HepG2 (cell line): ENCODE measurements around the gene TRAPPC1. TPM values are rescaled to one million over a fixed set of nuclear protein-coding genes. Genes with fewer than 3 reads are reported as not detected.
A peak's percentile ranks its signal among the peaks of the same experiment; 100 is the strongest.

Source experiments
- ATAC-seq: fragments of 200-7000 bp; cut with Tn5 transposase; 3 replicates; pipeline ENCODE4 v1.9.1; 2020; ENCODE audit warnings: mild to moderate bottlenecking, moderate library complexity
- BruUV-seq: library from RNA; stranded (reverse); fragments of 400-500 nt; replicated peaks from 2 replicates; lab custom pipeline; 2021; lab: Mats Ljungman, UMichigan
- CTCF ChIA-PET: fragments of 300-600 bp; formaldehyde crosslinking; extraction: SDS; loops from one replicate; lab custom pipeline; 2021; ENCODE audit warnings: low total read pairs, inconsistent platforms, low intra/inter-chr PET ratio; lab: Yijun Ruan, JAX
- POLR2A ChIA-PET: fragments of 350-600 bp; sonication (Branson Sonifier 250); formaldehyde crosslinking; loops from one replicate; lab custom pipeline; 2020; ENCODE audit warnings: antibody characterized with exemption, inconsistent platforms; lab: Yijun Ruan, JAX
- DNase-seq: peaks from one replicate; pipeline ENCODE4 v3.0.0-alpha.2; 2015; ENCODE audit warnings: low spot score
- FAIRE-seq: peaks from 3 replicates; lab custom pipeline; 2011; peaks lifted over from hg19 to GRCh38; lab: Jason Lieb, UNC
- H2AFZ ChIP-seq: one replicate; pipeline ENCODE4 v1.6.1; 2011; ENCODE audit warnings: low read length, inconsistent platforms
- H3K27ac ChIP-seq: fragments of 300-600 bp; 3 replicates; pipeline ENCODE4 v1.8.0; 2011; ENCODE audit warnings: mixed run types, mild to moderate bottlenecking, mixed read lengths, low read length, inconsistent platforms; ENCODE audit not compliant: insufficient read depth; ENCODE audit errors: extremely low read length
- H3K27me3 ChIP-seq, 2 experiments: fragments of 200-600 bp in 1 of 2; 2 replicates in 1 of 2; 3 replicates in 1 of 2; pipeline versions ENCODE4 v1.6.0 to v1.8.0; 2011; ENCODE audit warnings: low read length in 2 of 2, mild to moderate bottlenecking in 2 of 2, moderate library complexity in 2 of 2, inconsistent platforms in 1 of 2; ENCODE audit not compliant: insufficient read depth in 2 of 2, control insufficient read depth in 1 of 2
- H3K36me3 ChIP-seq, 2 experiments: fragments of 200-600 bp in 1 of 2; replicated peaks in 1 of 2; 2 replicates in 1 of 2; 3 replicates in 1 of 2; pipeline versions ENCODE4 v1.5.1 to v1.8.0; 2011; ENCODE audit warnings: low read length in 2 of 2, inconsistent platforms in 1 of 2; ENCODE audit not compliant: insufficient read depth in 2 of 2, control insufficient read depth in 1 of 2
- H3K4me1 ChIP-seq: 2 replicates; pipeline ENCODE4 v1.5.1; 2012; ENCODE audit warnings: low read length, inconsistent platforms; ENCODE audit not compliant: insufficient read depth
- H3K4me2 ChIP-seq: 2 replicates; pipeline ENCODE4 v1.6.0; 2011; ENCODE audit warnings: low read depth, low read length, inconsistent platforms
- H3K4me3 ChIP-seq, 3 experiments: fragments of 200-600 bp in 1 of 3; sonication (generic), shearing (Covaris generic) in 1 of 3; replicated peaks in 1 of 3; 2 replicates each; pipeline ENCODE4 v1.5.1; 2011 to 2016; ENCODE audit warnings: low read length in 3 of 3, inconsistent platforms in 2 of 3, low read depth in 2 of 3, mild to moderate bottlenecking in 2 of 3, control low read depth in 1 of 3, mixed read lengths in 1 of 3; ENCODE audit not compliant: insufficient read depth in 1 of 3
- H3K79me2 ChIP-seq: one replicate; pipeline ENCODE4 v1.6.1; 2011; ENCODE audit warnings: low read length, inconsistent platforms; ENCODE audit not compliant: insufficient read depth
- H3K9ac ChIP-seq: 2 replicates; pipeline ENCODE4 v1.6.0; 2011; ENCODE audit warnings: mild to moderate bottlenecking, low read depth, low read length, inconsistent platforms; ENCODE audit not compliant: insufficient read depth
- H3K9me3 ChIP-seq: 2 replicates; pipeline ENCODE4 v1.5.1; 2012; ENCODE audit warnings: mild to moderate bottlenecking, low read length
- H4K20me1 ChIP-seq: 2 replicates; pipeline ENCODE4 v1.6.0; 2011; ENCODE audit warnings: inconsistent platforms, mild to moderate bottlenecking, low read length, moderate library complexity; ENCODE audit not compliant: insufficient read depth
- ARID2 ChIP-seq: sonication (generic); formaldehyde crosslinking; IDR thresholded peaks from 2 replicates; pipeline ENCODE4 v1.8.1; 2022; ENCODE audit warnings: mild to moderate bottlenecking, missing genetic modification reagents, borderline replicate concordance
- CREB1 ChIP-seq, 2 experiments: fragments of 450-650 bp in 1 of 2; IDR thresholded peaks; 2 replicates each; pipeline ENCODE4 v1.6.1; 2016 to 2017; ENCODE audit warnings: control low read depth in 1 of 2, mild to moderate bottlenecking in 1 of 2, missing compliant biosample characterization in 1 of 2, missing genetic modification characterization in 1 of 2
- NFATC3 ChIP-seq: sonication (generic); formaldehyde crosslinking; IDR thresholded peaks from 2 replicates; pipeline ENCODE4 v1.5.1; 2020; ENCODE audit warnings: mild to moderate bottlenecking, missing genetic modification reagents
- WGBS: methylation state at CpG from one replicate; pipeline ENCODE4 v1.1.6; 2017; ENCODE audit warnings: low lambda C conversion rate; 5-methylcytosine and 5-hydroxymethylcytosine counted together
- in situ Hi-C: cut with HindIII; loops from 2 replicates; pipeline ENCODE4 v1.10.0; 2017; ENCODE audit warnings: low pct_unique_long_range_greater_than_20kb; ENCODE audit not compliant: extremely low pct_ligation_motif_present
- intact Hi-C: fragments of 100-400 bp; cut with micrococcal nuclease; formaldehyde crosslinking; loops from one replicate; pipeline ENCODE4 v1.10.0; 2022; ENCODE audit not compliant: unreplicated experiment
- polyA plus RNA-seq, 8 experiments: library from polyadenylated mRNA; depleted of rRNA in 3 of 8; stranded (reverse) in 7 of 8; unstranded in 1 of 8; fragments of >200 nt; fragmentation: Illumina TruSeq in 4 of 8; extraction: Trizol in 4 of 8; gene quantifications; 2 replicates each; pipeline versions ENCODE4 v1.2.1 to v1.2.3, GENCODE V29; 2011 to 2016; ENCODE audit warnings: low read depth in 4 of 8, missing spikeins in 1 of 8, mixed read lengths in 1 of 8; ENCODE audit not compliant: insufficient read depth in 1 of 8
- total RNA-seq, 5 experiments: library from RNA; depleted of rRNA; stranded (reverse); fragments of >200 nt; fragmentation: Illumina TruSeq; extraction: Trizol; gene quantifications; 2 replicates each; pipeline ENCODE4 v1.2.3, GENCODE V29; 2016; ENCODE audit warnings: low read depth in 1 of 5
- TF ChIP-seq, protein P1 (sequence below), 2 experiments: IDR thresholded peaks; 2 replicates each; pipeline ENCODE4 v1.6.1; 2011 to 2012; ENCODE audit warnings: low read length in 2 of 2, borderline replicate concordance in 1 of 2, low read depth in 1 of 2, mild to moderate bottlenecking in 1 of 2, moderate library complexity in 1 of 2

TRAPPC1 gene
- total and polyA plus RNA-seq, 2 of the 13 experiments (the other 11 are each of a cell fraction or from before 2014, with no cell fraction given), result 28.1 to 44.9 TPM

DNA sequence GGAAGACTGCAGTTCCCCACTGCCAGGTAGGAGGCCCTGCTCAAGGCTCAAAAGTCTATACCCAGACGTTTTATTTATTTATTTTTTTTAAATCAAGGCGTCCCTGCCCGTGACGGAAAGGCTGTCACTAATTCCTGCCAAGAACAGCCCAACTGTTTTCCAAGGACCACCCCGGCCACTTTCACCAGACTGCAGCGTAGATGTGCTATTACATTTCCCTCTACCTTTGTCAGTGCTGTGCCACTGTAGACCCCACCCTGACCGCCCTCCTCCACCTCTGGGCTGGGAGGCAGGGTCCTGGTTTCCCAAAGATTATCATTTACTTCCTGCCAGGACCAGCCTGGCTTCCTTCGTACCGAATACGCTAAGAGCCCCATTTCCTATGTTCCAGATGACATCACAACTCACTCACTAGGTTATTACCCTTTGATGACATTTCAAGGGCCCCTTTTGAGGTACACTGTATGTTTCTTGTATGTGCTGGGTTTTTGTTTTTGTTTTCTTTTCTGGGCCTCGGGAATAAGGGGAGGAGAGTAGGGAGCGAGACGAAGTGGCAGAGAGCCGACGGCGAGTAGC lies 9.4 kb downstream of the TRAPPC1 start:
- WGBS, result 79% methylated on average over 16 of the region's 16 CpGs
- ChIA-PET POLR2A (no interaction called here), CTCF (no interaction called here)
- in situ Hi-C loops (no loop called here), intact Hi-C loops (no loop called here)
- Histone ChIP-seq H3K27ac (no peak overlapping the region), H3K4me1 (no peaks in the 10 kb centered on the region), H3K79me2 (no peaks in the 10 kb centered on the region), H3K36me3 (no peaks in the 10 kb centered on the region), H3K9me3 (no peaks in the 10 kb centered on the region), H3K4me3 (no peak overlapping the region), H3K4me2 (no peak overlapping the region), H4K20me1 (no peaks in the 10 kb centered on the region), H3K9ac (no peak overlapping the region), H3K27me3 (no peaks in the 10 kb centered on the region), H2AFZ (no peak overlapping the region)
- FAIRE-seq (no peak), ATAC-seq (no peak), DNase-seq (no peak)
- BruUV-seq, result no TSS peak
- TF ChIP-seq CREB1 (IDR thresholded peaks at IDR 0.05), result peak; percentile 40; the same call in 1 of the 2 replicates
- TF ChIP-seq CREB1 (CRISPR knock-in tag; IDR thresholded peaks at IDR 0.05), result no peak
- TF ChIP-seq ARID2 (CRISPR knock-in tag), result no peak
- no peak for TF ChIP-seq NFATC3 (CRISPR knock-in tag)
- TF ChIP-seq, protein P1, sequence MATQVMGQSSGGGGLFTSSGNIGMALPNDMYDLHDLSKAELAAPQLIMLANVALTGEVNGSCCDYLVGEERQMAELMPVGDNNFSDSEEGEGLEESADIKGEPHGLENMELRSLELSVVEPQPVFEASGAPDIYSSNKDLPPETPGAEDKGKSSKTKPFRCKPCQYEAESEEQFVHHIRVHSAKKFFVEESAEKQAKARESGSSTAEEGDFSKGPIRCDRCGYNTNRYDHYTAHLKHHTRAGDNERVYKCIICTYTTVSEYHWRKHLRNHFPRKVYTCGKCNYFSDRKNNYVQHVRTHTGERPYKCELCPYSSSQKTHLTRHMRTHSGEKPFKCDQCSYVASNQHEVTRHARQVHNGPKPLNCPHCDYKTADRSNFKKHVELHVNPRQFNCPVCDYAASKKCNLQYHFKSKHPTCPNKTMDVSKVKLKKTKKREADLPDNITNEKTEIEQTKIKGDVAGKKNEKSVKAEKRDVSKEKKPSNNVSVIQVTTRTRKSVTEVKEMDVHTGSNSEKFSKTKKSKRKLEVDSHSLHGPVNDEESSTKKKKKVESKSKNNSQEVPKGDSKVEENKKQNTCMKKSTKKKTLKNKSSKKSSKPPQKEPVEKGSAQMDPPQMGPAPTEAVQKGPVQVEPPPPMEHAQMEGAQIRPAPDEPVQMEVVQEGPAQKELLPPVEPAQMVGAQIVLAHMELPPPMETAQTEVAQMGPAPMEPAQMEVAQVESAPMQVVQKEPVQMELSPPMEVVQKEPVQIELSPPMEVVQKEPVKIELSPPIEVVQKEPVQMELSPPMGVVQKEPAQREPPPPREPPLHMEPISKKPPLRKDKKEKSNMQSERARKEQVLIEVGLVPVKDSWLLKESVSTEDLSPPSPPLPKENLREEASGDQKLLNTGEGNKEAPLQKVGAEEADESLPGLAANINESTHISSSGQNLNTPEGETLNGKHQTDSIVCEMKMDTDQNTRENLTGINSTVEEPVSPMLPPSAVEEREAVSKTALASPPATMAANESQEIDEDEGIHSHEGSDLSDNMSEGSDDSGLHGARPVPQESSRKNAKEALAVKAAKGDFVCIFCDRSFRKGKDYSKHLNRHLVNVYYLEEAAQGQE (IDR thresholded peaks at IDR 0.05; ENCODE audit: borderline replicate concordance in 1 of 2, low read depth in 1 of 2, low read length in 2 of 2), result no peak
